ENCODE measurements around the gene FCMR.

DNA sequence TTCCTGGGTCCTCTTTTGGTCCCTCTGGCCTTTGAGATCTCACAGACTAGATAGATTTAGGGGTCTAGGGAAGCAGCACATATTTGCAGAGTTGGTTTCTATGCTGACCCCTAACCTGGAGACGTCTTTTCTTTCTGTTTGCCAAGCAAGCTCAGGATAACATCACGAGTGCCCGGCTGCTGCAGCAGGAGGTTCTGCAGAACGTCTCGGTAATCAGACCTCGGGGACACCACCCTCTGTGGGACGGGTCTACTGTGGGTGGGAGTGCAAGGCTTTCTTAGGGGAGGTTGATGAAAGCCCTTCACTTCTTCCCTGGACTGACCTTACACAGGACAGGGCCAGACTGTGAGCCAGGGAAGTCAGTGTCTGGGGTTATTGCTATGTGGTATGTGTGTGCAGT lies 21.6 kb downstream of the FCMR start:
- TF ChIP-seq, protein P1, sequence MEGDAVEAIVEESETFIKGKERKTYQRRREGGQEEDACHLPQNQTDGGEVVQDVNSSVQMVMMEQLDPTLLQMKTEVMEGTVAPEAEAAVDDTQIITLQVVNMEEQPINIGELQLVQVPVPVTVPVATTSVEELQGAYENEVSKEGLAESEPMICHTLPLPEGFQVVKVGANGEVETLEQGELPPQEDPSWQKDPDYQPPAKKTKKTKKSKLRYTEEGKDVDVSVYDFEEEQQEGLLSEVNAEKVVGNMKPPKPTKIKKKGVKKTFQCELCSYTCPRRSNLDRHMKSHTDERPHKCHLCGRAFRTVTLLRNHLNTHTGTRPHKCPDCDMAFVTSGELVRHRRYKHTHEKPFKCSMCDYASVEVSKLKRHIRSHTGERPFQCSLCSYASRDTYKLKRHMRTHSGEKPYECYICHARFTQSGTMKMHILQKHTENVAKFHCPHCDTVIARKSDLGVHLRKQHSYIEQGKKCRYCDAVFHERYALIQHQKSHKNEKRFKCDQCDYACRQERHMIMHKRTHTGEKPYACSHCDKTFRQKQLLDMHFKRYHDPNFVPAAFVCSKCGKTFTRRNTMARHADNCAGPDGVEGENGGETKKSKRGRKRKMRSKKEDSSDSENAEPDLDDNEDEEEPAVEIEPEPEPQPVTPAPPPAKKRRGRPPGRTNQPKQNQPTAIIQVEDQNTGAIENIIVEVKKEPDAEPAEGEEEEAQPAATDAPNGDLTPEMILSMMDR (conservative IDR thresholded peaks at IDR 0.05 in 1 of 2, IDR thresholded peaks at IDR 0.05 in 1 of 2; ENCODE audit: extremely low read depth in 1 of 2, insufficient read depth in 1 of 2, low read depth in 1 of 2, low read length in 2 of 2) = no peak
- no peak for TF ChIP-seq EZH2 (IDR thresholded peaks at IDR 0.05; ENCODE audit: borderline replicate concordance, low read length)

Measured in mammary epithelial cell (primary cell).